Neural progenitor cell (in vitro differentiated cells): ENCODE results near the gene NRP1.

Source experiments
- EZH2 ChIP-seq: fragments of 200-600 bp; sonication (generic); IDR thresholded peaks from 2 replicates; pipeline ENCODE4 v1.6.1; 2017; ENCODE audit warnings: antibody characterized with exemption, mild to moderate bottlenecking, moderate library complexity
- EZH2phosphoT487 ChIP-seq: fragments of 200-600 bp; sonication (generic); IDR thresholded peaks from 2 replicates; pipeline ENCODE4 v1.6.1; 2017; ENCODE audit warnings: antibody characterized with exemption
- TF ChIP-seq, protein P1 (sequence below): fragments of 200-600 bp; sonication (generic); IDR thresholded peaks from 2 replicates; pipeline ENCODE4 v1.5.1; 2017; ENCODE audit warnings: antibody characterized with exemption, mild to moderate bottlenecking

DNA sequence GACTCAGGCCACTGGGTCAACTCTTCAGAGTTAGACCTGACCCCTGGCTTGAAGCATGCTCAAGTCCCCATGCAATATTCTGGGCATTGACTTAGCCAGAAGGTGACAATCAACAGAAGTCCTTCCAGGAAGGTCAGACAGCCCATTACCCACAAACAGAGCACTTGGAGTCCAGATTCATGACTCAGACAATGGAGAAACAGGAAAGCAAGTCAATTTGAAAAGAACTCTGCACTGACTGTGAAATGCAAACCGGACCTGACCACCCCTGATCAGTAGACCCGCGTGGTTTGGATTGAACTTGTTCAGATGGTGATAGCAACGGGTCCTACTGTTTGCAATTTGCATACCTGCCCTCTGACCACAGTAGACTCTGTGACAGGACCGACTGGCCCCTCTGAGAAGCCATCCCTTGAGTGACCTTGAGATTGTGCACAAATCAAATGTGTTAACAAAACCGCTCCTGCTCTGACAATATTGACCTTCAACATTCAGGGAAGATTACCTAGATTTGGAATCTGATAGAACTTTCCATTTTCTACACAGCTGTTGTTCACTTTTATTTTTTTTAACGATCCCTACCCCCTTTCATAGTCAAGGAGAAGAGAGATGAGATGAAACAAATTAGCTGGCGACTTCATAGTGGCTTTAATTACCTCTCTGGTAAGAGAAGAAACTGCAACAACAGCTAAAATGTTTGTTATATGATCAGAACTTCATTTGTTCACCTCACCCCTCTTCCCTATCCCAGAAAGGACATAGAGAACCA is 138.7 kb downstream of the NRP1 start:
- TF ChIP-seq, protein P1, sequence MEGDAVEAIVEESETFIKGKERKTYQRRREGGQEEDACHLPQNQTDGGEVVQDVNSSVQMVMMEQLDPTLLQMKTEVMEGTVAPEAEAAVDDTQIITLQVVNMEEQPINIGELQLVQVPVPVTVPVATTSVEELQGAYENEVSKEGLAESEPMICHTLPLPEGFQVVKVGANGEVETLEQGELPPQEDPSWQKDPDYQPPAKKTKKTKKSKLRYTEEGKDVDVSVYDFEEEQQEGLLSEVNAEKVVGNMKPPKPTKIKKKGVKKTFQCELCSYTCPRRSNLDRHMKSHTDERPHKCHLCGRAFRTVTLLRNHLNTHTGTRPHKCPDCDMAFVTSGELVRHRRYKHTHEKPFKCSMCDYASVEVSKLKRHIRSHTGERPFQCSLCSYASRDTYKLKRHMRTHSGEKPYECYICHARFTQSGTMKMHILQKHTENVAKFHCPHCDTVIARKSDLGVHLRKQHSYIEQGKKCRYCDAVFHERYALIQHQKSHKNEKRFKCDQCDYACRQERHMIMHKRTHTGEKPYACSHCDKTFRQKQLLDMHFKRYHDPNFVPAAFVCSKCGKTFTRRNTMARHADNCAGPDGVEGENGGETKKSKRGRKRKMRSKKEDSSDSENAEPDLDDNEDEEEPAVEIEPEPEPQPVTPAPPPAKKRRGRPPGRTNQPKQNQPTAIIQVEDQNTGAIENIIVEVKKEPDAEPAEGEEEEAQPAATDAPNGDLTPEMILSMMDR, result no peak
- TF ChIP-seq EZH2, result no peak
- TF ChIP-seq EZH2phosphoT487, result no peak
